ENCODE measurements around the gene NCKAP5L.
"Not testable (repeated sequence)": the region's sequence is repeated elsewhere in the genome, so short reads cannot be mapped to it uniquely, and the experiment has no call there.

The NCKAP5L gene

DNA sequence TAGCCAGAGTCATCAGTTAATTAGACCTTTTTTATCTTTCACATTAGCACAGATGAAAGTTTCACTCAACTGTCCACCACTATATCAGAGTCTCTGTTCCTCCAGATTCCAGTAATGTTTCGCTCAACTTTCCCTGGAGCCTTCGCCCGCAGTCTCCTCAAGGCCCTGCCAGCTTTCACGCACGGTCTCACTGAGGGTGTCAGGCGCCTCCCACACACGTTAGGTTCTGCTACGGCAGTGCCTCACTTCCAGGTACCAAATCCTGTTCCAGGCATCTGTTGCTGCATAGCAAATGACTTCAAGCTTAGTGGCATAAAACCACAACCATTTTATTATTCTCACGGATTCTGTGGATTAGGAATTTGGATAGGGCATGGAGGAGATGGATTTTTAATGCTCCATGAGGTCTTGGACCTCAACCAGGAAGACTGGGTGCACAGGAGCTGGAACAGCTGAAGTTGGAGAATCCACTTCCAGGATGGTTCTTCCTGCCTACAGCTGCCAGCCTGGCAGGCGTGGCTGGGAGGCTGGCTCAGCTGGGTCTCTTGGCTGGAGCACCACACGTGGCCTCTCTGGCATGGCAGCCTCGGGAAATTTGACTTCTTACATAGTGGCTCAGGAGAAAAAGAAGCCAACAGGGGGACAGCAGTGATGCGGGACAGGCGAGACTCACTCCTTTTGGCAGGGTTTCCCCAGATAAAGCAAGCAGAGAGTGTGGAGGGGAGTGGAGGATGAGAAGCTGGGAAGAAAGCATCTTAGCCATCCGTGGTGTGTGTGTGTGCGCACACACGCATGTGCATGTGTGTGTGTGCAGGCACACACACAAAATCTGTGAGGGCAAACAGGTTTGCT lies 36.0 kb upstream of the NCKAP5L start:
- no peak for DNase-seq

GRCh38 chr12:49860921-49861320 lies 32.7 kb upstream of the NCKAP5L start:
- DNase-seq: not testable (repeated sequence)

GRCh38 chr12:49855890-49856289 lies 27.7 kb upstream of the NCKAP5L start:
- not testable (repeated sequence) for DNase-seq

DNA sequence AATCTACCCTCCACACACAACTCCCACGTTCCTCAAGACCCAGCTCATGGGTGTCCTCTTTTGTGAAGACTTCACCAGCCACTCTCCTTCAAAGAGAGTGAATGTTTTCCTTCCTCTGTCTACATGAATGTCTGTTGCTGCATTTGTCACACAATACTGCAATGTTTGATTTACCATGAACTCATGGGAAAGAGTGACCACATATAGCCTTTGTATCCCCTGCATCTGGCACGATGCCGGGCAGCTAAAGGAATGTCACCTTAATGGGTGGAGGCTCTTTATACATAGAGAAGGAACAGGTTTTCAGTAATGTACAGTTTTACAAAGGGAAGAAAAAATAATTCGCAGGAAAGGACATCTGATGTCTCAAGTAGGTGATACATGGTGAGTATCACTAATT lies 26.8 kb upstream of the NCKAP5L start:
- no peak for DNase-seq

DNA sequence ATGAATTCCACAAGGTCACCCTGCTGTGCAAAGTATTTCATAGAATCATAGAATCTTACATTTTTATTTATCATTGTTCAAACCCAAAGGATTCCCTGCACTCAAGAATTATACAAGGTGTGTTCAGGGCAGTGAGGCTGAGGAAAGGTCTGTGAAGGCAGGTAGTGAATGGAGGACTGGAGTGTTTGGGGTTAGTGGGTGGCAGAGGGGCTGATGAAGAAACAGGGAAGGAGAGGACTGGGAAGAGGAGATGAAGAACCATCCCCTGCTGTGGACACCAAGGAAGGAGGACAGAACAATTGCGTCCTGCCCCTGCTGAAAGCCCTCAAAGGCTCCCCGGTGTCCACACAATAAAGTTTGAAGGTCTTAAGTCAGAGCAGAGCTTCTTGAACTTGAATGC lies 25.5 kb upstream of the NCKAP5L start:
- no peak for DNase-seq

- DNase-seq: no peak
These were observed 18.9 kb upstream of the NCKAP5L start for GRCh38 chr12:49847161-49847560.

DNA sequence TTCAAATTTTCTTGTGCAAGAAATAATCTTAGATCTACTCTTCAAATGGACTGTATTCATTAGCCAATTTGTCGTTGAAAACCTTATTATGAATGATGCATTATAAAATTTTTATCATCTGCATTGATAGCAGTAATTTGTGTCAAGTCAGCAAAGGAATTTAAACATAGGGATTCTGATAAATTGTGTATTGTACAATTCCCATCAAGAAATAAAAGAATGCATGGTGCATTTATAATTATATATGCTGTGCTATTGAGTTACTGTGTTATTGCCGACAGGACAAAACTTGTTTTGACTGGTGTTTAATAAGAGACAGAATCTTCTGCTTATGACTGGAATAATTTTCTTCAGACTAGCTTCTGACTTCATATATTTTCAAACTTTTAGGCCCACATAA lies 17.8 kb upstream of the NCKAP5L start:
- no peak for DNase-seq

DNA sequence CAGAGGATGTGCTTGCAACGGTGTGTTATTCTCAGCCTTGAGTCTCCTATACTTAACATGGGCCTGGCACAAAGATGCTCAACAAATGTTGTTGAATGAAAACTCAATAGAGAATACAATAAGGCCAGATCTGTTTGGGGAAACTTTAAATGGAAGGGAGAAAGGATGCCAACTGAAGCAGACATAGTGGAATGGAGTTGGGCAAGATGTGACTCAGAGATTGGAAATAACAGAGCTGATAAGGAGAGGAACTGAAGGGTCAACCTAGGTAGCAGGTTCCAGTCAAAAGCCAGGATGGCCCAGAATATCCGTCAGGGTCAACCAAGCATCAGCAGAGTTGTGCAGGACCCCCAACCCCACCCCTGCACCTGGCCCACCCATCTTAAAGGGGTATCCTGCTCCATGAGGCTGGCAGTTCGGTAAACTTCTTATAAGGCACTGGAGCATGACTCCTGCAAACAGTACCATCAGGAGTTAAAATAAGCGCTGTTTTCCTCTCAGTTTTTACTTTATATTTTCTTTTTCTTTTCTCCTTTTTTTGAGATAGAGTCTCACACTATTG lies 15.7 kb upstream of the NCKAP5L start:
- no peak for DNase-seq

GRCh38 chr12:49843411-49843810 lies 15.2 kb upstream of the NCKAP5L start:
- DNase-seq: no peak

DNA sequence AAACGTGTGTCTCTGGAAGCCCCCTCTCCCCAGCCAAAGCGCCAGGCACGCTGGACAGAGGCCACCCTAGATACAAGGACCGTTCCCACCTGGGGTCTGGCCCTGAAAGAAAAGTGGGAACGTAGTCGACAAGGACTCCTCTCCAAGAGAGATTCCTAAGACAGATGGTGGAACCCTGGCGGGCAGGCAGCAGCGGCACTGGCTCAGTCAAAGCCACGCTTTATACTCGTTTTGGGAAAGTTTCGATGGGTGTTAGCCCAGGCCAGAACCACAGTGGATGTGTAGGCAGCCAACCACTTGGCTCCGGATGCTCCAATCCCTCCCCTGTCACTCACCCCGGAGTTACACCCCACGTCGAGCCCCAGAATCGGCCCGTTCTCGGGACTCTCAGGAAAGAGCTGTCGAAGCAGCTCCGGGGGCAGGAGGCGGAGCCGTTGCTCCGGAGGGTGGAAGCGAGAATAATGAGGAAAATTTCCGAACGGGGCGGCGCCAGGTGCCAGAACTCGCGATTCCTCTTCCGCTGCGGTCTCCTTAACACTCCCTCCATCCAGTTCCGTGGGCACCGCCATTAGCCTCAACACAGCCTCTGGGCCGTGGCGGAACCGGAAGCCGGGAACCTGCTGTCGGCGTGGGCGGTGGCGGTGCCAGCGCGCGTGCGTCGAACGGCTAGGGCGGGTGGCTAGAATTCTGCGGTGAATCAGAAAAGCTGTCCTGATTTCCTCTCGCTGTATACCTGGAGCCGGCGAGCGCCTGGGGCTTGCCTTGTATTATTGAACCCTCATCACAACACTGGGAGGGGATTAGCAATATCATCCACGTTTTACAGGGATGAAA lies 14.5 kb upstream of the NCKAP5L start, which contains the start of gene BCDIN3D:
TSS of gene BCDIN3D (minus strand) at position 588 of the 834 bp plus-strand sequence. CDS start at position 569, 19 bp downstream.
- DNase-seq: peak; percentile 94

DNA sequence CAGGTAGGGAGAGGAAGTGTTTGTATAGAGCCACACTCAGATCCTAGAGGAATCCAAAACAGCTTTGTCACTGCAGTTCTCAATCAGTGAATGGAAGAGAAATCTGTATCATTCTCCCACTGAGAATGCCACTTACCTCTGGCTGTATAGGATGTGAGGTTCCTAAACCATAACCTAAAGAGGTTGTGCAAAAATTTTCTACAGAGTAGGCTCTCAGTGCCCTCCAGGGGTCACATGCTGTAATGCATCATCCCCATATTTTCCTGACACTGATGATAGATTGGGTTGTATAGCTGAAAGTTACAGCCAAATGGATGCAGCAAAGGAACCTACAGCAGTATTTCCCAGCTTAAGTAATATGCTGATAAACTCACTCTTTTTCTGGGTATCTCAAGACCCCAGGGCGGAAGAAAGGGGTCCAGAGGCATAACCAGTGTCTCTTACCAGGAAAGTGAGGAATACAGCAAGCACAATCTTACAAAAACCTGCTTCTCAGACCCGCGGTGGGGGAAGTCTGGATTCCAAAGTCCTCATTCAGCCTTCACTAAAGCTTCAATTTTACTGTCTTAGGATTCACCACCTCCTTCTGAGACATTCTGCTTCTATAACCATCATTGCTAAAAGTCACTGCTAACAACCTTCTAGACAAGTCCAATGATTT lies 10.9 kb upstream of the NCKAP5L start:
- DNase-seq: no peak

- no peak for DNase-seq
These were observed 4.7 kb upstream of the NCKAP5L start for GRCh38 chr12:49832836-49833421.

- DNase-seq: no peak
These were observed 3.5 kb upstream of the NCKAP5L start for GRCh38 chr12:49831717-49832116.

DNA sequence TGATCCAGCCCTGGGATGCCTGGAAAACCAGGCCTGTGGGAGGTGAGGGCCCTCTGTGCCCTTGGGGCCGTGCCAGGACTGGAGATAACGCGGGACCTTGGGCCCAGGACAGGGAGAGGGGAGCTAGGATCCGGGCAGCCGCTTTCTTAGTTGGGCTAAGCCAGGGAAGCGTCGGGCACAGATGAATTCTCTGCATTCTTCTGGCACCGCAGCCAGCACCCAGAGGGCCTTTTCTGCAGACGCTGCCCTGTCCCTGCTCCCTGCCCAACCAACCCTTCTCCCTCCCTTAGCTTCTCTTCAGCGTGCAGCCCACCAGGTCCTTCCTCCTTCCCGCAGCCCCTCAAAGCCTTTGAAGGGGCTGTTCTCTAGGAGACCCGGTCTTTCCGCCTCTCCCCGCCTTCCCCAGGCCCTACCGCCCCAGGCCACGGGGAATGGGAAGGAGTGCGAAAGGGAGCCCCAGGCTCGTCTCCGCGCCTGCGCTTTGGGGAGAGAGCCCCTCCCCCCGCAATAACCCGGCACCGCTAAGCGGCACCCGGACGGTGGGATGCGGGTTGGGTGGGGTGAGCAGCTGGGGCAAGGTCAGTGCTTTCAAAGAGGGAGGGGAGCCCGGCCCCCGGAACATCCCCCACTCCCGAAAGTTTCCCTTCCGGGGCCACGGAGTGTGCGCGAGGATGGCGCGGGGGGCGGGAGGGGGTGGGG lies 663 bp downstream of the NCKAP5L start:
- DNase-seq: peak; percentile 36

DNA sequence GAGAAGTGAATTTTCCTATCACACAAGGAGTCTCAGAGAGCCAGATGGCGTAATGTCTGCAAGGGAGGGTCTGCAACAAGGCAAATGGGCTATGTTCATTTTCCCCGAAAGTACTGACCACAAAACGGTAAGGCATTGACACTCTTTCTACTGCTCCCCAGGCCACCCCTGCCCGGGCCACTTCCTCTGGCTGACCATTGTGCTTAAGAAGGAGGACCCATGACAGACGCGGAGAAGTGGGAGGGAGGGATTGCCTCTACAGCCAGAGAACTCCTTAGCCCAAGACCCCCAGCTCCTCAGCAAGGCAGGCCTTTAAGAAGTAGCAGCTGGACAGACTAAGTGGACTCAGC lies 1.2 kb downstream of the NCKAP5L start:
- DNase-seq: no peak

- no peak for DNase-seq
These were observed 2.2 kb downstream of the NCKAP5L start for GRCh38 chr12:49825971-49826421.

DNA sequence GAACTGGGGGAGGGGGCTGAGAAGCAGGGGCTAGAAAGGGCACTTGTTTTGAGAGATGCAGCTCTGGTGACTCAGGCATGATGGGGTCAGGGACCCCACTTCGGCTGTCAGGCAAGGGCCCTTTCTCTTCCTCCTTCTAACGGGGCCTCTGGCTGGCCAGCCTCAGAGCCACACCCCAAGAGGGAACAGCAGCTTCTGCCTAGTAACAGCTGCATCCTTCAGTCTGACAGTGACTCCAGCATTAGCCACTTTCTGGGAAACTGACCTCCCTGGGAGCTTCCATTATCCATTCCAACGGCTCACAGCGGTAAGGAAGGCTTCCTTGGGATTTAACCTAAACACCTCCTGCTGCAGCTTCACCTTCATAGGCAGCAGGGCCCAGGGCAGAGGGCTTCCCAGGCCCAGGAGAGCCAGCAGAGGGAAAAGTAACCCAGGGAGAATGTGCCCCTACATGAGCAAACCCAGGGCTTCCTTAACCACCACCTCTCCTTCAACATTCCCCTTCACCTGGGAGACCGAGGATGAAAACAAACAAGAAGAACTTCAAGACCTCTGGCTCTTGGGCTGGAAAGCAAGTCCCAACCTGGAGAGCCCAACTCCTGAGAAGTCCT lies 2.7 kb downstream of the NCKAP5L start:
- DNase-seq: no peak

DNA sequence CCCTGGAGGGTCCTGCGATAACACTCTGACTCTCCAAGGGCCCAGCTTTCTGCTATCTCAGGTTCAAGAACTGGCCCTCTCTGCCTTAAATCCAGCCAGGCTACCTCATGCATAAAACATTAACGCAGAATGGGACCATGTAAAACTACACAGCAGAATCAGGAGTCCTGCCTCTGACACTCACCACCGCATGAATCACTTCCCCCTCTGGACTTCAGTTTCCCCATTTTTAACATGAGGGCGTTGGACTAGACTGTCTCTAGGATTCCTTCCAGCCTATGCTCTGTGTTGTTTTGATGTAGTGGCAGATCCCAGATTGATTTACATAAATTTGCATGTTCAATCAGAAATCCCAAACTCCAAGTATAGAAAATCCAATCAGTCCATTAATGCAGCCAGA lies 3.3 kb downstream of the NCKAP5L start:
- no peak for DNase-seq

DNA sequence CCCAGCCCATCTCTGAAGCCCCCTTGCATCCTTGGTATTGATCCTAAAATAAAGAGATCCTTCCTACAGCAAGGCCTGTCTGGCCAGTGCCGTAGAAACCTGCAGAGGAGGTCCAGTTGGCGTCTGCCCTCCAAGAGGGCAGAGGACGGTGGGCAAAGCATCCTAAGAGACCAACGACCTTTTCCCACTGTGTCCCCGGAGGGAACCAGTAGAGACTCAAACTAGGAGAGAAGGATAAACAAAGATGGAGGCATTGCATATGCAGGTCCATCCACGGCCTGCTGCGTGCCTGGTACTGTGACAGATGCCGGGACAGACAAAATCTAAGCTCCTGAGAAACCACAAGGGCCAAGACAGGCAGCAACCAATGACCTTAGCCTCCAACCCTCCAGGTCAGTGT lies 3.8 kb downstream of the NCKAP5L start:
- no peak for DNase-seq

GRCh38 chr12:49823951-49824350 lies 4.3 kb downstream of the NCKAP5L start:
- DNase-seq: no peak

DNA sequence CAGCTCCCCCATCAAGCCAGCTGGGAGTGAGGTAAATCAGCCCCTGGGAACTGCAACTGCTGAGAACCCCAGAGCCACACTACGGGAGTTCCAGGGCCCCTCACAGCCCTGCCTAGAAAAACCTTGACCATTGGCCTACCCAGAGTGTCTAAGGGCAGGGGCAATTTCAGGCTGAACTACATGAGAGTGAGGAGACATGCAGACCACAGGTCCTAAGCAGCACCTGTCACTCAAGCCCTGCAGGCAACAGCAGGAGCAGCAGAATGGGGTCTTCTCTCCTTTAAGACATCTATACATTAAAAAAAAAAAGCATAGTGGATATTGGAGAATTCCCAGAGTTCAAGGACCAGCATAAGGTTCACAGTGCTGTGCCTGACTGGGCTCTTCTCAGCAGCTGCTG lies 4.9 kb downstream of the NCKAP5L start:
- DNase-seq: no peak

Measured in stimulated activated CD4-positive, alpha-beta T cell treated with anti-CD3 and anti-CD28 coated beads, Interleukin-12 subunit alpha, Interleukin-12 subunit beta, amount 100 ng/mL, for 4 hours (primary cell).